SK-N-SH treated with all-trans-retinoic acid at 6 μM for 48 hours (cell line): ENCODE measurements around the gene DSTYK.

Experiments
- CSDC2 ChIP-seq: fragments of 250-450 bp; sonication (Bioruptor Pico); IDR thresholded peaks from 2 replicates; pipeline ENCODE4 v1.5.0; 2020; ENCODE audit warnings: mild to moderate bottlenecking, moderate library complexity
- ISL1 ChIP-seq: fragments of 250-450 bp; sonication (Bioruptor Pico); IDR thresholded peaks from 2 replicates; pipeline ENCODE4 v2.1.2; 2022; ENCODE audit warnings: mild to moderate bottlenecking, moderate library complexity
- ZFP3 ChIP-seq: fragments of 250-450 bp; sonication (Bioruptor Pico); IDR thresholded peaks from 2 replicates; pipeline ENCODE4 v1.5.0; 2020; ENCODE audit warnings: mild to moderate bottlenecking, moderate library complexity

DNA sequence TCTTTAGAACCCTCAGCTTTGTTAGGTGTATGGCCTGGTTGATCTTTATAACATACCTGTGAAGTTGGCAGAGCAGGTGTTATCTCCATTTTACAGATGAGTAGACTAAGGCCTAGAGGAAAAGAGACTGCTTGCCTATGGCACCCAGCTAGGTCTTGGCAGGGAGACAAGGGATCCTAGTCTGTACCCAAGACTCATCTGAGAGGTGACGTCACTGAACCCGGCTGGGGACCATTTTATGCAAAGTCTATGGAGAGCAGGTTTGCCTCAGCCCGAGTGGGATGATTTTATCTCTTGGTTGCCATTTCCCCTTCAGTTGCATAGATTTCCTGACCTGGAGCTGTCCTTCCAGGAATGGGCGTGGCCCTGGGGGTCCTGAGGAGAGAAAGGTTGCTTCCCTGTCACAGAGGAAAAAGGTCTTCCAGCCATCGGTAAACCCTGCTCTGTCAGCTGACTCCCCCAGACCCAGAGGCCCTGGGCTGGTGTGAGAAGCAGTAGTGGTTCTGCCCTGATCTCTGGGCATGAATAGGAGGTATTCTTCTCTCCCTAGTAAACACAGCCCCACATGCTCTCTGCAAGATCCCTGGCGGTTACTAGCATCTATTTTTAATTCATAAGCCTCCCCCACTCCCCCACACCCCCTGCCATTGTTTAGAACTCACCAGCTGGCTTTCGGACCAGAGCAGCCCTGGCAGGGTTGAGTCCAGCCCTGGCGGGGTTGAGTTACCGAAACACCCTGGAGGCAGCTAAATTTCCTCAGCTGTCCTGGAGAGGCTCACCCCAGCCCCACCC is 35.8 kb upstream of the DSTYK start:
- TF ChIP-seq ZFP3 (CRISPR knock-in tag): no peak
- TF ChIP-seq ISL1 (CRISPR knock-in tag): no peak
- no peak for TF ChIP-seq CSDC2
